Colonic mucosa (tissue), 4 donors: ENCODE data around the gene CDK5RAP1. TPM values are rescaled to one million over a fixed set of nuclear protein-coding genes. Genes with fewer than 3 reads are reported as not detected.

Source experiments
- DNase-seq: peaks from one replicate; pipeline ENCODE4 v3.0.0-alpha.2; 2020
- H3K27ac ChIP-seq: fragments of 200-600 bp; one replicate; pipeline ENCODE4 v1.8.0; 2021
- H3K27me3 ChIP-seq: fragments of 200-600 bp; one replicate; pipeline ENCODE4 v1.8.0; 2021
- H3K36me3 ChIP-seq: fragments of 200-600 bp; one replicate; pipeline ENCODE4 v1.8.0; 2021
- H3K4me1 ChIP-seq: fragments of 200-600 bp; one replicate; pipeline ENCODE4 v1.8.0; 2021; ENCODE audit warnings: mild to moderate bottlenecking
- H3K4me3 ChIP-seq: fragments of 200-600 bp; one replicate; pipeline ENCODE4 v1.8.0; 2021
- H3K9ac ChIP-seq, 2 donors: one replicate each; pipeline ENCODE4 v1.7.0; 2013; ENCODE audit warnings: control low read depth in 2 of 2, low read depth in 2 of 2, low read length in 2 of 2
- H3K9me3 ChIP-seq: fragments of 200-600 bp; one replicate; pipeline ENCODE4 v1.8.0; 2021
- intact Hi-C: fragments of 100-400 bp; cut with DNase I; formaldehyde crosslinking; loops from one replicate; pipeline ENCODE4 v1.14.1; 2022
- total RNA-seq, 2 donors: library from RNA; stranded (reverse); fragmentation: NEBNext Ultra II Directional in 1 of 2; extraction: Animal tissue kit (Norgen Biotek cat#: 25700) in 1 of 2; gene quantifications; one replicate each; pipeline ENCODE4 v1.2.1, GENCODE V29; 2021
- TF ChIP-seq, protein P1 (sequence below): fragments of 200-600 bp; IDR thresholded peaks from one replicate; pipeline ENCODE4 v1.8.0; 2022; ENCODE audit warnings: antibody characterized with exemption, mild to moderate bottlenecking
- donor health status: healthy.
- donor health status: DM: no; HTN: no; CAD: no.
- donor health status: DM: no; HTN: no; CAD: no.

CDK5RAP1 gene
- total RNA-seq, 2 donors from 2014 or later, result 18.2 to 31.0 TPM

DNA sequence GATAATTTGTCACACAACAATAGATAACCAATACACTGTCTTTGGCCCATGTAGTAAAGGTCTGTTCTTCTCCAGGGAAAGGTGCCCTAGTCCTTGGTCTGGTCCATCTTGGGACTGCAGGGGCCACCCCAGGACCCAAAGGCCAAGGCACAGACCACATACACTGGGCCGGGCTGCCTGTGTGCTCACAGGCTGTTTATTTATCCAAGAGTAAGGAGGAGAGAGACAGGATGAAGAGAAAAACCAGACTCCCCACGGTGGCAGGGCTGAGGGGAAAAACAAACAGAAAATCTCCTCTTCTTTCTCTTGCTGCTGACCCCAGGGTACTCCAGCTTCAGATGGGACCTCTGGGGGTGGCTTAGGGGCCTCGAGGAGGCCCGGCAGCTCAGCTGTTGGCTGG, 6.5 kb upstream of the CDK5RAP1 start:
- Histone ChIP-seq H3K4me3 (no peak overlapping the region), H3K36me3 (no peaks in the 10 kb centered on the region), H3K4me1 (no peaks in the 10 kb centered on the region), H3K9me3 (no peaks in the 10 kb centered on the region), H3K27ac (no peak overlapping the region), H3K27me3 (no peaks in the 10 kb centered on the region), H3K9ac (no peak overlapping the region)
- TF ChIP-seq, protein P1, sequence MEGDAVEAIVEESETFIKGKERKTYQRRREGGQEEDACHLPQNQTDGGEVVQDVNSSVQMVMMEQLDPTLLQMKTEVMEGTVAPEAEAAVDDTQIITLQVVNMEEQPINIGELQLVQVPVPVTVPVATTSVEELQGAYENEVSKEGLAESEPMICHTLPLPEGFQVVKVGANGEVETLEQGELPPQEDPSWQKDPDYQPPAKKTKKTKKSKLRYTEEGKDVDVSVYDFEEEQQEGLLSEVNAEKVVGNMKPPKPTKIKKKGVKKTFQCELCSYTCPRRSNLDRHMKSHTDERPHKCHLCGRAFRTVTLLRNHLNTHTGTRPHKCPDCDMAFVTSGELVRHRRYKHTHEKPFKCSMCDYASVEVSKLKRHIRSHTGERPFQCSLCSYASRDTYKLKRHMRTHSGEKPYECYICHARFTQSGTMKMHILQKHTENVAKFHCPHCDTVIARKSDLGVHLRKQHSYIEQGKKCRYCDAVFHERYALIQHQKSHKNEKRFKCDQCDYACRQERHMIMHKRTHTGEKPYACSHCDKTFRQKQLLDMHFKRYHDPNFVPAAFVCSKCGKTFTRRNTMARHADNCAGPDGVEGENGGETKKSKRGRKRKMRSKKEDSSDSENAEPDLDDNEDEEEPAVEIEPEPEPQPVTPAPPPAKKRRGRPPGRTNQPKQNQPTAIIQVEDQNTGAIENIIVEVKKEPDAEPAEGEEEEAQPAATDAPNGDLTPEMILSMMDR, result no peak
- no peak for DNase-seq
- intact Hi-C loops, result no loop called here

DNA sequence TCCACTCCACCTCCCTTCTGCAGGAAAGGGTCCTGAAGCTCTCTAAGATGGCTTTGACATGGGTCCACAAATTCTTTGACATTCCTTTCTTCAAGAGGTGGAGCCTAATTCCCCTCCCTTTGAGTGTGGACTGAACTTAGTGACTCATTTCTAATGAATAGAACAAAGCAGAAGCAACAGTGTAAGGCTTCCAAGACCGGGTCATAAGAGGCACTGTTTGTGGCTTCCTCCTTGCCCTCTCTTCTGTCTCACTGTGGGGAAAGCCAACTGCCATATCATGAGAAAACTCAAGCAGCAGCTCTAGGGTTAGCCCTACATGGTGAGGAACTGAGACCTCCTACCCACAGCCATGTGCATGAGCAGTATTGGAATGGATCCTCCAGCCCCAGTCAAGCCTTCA, 5.9 kb upstream of the CDK5RAP1 start:
- Histone ChIP-seq H3K4me1 (no peaks in the 10 kb centered on the region), H3K27me3 (no peaks in the 10 kb centered on the region), H3K4me3 (no peak overlapping the region), H3K9me3 (no peaks in the 10 kb centered on the region), H3K9ac (no peak overlapping the region), H3K36me3 (no peaks in the 10 kb centered on the region), H3K27ac (no peak overlapping the region)
- DNase-seq, result no peak
- TF ChIP-seq, protein P1, result no peak
- intact Hi-C loops, result no loop called here

DNA sequence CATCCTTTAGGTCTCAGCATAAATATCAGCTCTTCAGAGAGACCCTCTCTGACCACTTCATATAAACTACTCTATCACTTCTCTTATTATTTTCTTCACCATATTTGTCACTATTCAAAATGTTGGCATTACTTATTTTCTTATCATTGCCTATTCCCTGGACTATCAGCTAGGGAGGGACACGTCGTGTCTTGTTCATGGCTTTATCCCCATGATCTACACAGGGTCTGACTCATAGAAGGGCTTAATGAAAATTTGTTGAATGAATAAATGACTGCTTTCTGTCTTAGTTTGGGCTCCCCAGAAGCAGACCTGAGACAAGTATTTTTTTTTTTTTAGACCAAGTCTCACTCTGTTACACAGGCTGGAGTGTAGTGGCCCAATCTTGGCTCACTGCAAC, 3.0 kb upstream of the CDK5RAP1 start:
- DNase-seq, result no peak
- intact Hi-C loops, result no loop called here
- Histone ChIP-seq H3K4me1 (no peaks in the 10 kb centered on the region), H3K4me3 (no peak overlapping the region), H3K27ac (no peak overlapping the region), H3K9ac (no peak overlapping the region), H3K27me3 (no peaks in the 10 kb centered on the region), H3K9me3 (no peaks in the 10 kb centered on the region), H3K36me3 (no peaks in the 10 kb centered on the region)
- TF ChIP-seq, protein P1, result no peak

- peak overlapping the region; percentile 89 for H3K4me3 ChIP-seq
- no peaks in the 10 kb centered on the region for H3K36me3 ChIP-seq
- peak overlapping the region; percentile 60 to 97 for H3K9ac ChIP-seq
- intact Hi-C loops, result no loop called here
- H3K9me3 ChIP-seq, result no peaks in the 10 kb centered on the region
- DNase-seq, result no peak
- TF ChIP-seq, protein P1, result no peak
- no peaks in the 10 kb centered on the region for H3K27me3 ChIP-seq
- H3K4me1 ChIP-seq, result no peaks in the 10 kb centered on the region
- peak overlapping the region; percentile 10 for H3K27ac ChIP-seq
Observed at GRCh38 chr20:33401921-33402369, 626 bp upstream of the CDK5RAP1 start.

DNA sequence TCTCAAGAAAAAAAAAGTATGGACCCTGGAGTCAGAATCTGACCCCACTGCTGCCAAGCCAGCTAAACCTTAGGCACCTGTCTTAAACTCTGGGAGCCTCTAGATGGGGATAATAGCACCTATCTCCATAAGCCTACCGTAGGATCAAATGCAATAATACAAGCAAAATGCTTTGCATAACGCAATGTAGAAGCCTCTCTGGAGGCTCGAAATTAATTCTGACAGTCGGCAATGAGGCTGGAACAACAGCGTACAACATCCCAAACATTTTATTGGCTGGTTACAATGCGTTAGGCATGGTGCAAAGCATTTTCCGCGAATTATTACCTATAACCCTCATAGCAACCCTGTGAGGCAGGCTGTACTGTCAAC, 521 bp downstream of the CDK5RAP1 start:
- no peak for DNase-seq
- Histone ChIP-seq H3K27ac (no peak overlapping the region), H3K36me3 (no peaks in the 10 kb centered on the region), H3K9me3 (no peaks in the 10 kb centered on the region), H3K9ac (peak overlapping the region; percentile 85 to 97), H3K4me1 (no peaks in the 10 kb centered on the region), H3K4me3 (peak overlapping the region; percentile 89), H3K27me3 (no peaks in the 10 kb centered on the region)
- TF ChIP-seq, protein P1, result no peak
- intact Hi-C loops, result no loop called here

DNA sequence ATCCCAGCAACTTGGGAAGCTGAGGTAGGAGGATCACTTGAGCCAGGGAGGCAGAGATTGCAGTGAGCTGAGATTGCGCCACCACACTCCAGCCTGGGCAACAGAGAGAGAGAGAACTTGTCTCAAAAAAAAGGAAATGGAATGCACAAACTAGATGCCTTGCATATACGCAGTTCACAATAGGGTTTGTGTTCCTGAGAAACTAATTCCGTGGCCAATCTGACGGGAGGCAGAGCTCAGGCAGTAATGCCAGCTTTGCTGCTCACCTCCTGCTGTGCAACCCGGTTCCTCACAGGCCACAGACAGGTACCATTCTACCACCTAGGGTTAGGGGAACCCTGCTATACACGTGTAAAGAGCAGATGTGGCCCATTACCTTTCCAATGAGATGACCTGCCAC, 1.4 kb downstream of the CDK5RAP1 start:
- H3K9ac ChIP-seq, result no peak overlapping the region
- TF ChIP-seq, protein P1, result no peak
- H3K27ac ChIP-seq, result no peak overlapping the region
- DNase-seq, result no peak
- no peaks in the 10 kb centered on the region for H3K36me3 ChIP-seq
- no peaks in the 10 kb centered on the region for H3K4me1 ChIP-seq
- intact Hi-C loops, result no loop called here
- H3K9me3 ChIP-seq, result no peaks in the 10 kb centered on the region
- no peak overlapping the region for H3K4me3 ChIP-seq
- H3K27me3 ChIP-seq, result no peaks in the 10 kb centered on the region
